HS-27A (cell line): ENCODE measurements around the gene GPR26.
"Not testable (repeated sequence)": the region's sequence is repeated elsewhere in the genome, so short reads cannot be mapped to it uniquely, and the experiment has no call there.

Source experiments
- DNase-seq: peaks from one replicate; pipeline ENCODE4 v3.0.0-alpha.2; 2012; ENCODE audit warnings: low read depth, missing footprints

Gene GPR26

DNA sequence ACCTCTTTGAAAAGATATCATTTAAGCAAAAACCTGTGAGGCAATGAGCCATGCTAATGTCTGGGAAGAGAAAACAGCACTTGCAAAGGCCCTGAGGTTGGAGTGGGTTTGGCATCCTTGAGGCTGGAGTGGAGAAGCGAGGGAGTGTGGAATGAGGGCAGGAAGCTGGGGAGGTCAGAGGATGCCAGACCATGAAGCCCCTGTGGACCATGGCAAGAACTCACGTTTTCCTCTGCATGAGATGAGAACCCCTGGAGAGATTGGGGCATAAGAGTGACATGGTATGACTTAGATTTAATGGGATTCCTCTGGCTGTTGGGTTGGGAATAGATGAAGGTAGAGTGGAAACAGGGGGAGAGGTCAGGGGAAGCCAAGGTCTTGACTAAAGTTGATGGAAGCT, 49.4 kb downstream of the GPR26 start:
- DNase-seq: no peak

DNA sequence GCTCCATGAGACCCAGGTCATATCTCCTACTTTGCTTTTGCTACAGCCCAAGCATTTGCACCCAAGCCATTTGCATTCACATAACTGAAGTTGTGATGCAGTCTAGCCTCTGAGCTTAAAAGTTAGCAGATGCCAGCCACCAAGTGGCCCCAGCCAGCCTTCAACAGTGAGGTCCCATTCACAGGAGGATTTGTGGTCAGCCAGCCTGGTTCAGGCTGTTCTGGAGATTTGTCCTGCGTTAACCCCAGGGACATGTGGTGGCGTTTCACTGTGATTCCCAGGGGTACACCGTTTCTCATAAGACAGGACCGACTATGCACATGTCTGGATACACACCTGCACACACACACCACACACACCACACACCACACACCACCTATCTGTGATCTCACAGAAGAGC, 51.2 kb downstream of the GPR26 start:
- DNase-seq: no peak

DNA sequence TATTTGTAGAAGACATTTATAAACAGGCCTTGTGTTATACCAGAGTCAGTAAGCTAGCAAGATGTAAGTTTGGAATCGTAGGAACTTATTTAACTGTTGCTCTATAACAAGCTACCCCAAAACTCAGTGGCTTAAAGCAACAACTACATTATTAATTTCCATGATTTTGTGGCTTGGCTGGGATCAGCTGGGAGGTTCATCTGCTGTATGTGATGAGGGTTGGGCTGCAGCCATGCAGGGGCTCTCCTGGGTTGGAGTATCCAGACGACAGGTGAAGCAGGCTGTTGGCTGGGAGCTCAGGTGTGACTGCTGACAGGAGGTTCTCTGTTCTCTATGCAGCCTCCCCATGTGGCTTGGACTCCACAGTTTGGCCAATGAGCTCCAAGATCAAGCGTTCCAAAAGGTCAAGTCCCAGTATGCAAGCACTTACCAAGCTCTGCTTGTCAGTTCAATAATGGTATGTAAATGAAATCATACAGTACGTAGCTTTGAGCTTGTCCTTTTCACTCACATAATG, 52.4 kb downstream of the GPR26 start:
- no peak for DNase-seq

DNA sequence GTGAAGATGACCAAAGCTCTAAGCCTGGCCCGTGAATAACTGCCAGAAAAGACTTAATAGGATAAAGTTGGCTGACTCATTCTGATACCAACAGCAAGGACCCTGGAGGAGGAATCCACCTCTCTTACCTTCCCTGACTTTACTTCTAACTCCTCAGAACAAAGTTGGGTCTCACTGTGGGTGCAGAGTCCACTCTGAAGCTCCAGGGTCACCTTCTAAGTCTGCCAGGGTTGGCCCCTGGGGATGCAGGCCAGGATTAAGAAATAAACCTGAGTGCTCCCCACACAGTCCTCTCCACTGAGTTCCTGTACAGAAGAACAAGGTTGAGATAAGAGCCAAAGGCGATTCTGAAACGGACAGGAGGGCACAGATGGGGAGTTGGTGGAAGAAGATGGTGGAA, 54.4 kb downstream of the GPR26 start:
- no peak for DNase-seq

DNA sequence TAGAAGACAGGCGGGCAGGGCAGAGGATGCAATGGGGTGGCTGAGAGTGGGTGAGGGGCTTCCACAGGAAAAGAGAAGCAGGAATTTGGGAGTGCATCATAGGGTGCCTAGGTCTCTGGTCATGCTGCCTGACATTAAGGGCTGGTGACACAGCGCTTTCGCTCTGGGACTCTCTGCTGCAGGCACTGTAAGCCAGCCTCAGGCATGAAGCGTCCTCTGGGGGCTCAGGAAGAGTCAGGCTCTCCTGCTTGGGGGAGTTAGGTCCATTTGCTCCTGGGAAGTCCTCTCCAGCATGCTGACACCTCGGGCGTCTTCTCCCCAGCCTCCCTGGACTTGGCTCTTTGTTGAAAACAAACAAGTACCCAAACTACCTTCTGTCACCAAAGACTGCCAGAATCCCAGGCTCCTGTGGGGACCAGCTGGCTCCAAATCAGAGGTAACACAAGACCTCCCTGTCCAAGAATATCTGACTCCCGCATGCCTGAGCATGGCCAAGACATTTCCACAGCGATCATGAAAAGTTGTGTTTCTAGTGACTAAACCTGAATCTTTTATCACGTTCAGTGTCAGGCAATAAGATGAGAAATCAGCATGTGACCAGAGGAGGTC, 55.4 kb downstream of the GPR26 start:
- no peak for DNase-seq

DNA sequence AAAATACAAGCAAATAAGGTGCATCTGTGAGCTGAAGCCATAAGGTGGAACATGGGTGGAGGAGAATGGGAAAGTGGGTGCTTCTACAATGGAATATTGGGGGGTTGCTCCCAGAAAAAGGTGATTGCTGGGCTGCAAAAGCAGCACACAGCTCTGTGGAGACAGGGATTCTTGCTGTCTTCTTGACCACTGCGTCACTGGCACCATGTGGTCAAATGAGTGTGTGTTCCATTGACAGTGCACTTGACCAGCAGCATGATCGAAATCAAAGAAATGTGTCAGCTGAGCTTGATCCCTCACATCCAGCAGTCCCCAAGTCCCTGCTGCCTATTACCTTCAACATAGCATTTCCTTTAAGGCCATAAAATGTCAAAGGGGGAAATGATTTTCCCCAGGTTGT, 56.2 kb downstream of the GPR26 start:
- no peak for DNase-seq

DNA sequence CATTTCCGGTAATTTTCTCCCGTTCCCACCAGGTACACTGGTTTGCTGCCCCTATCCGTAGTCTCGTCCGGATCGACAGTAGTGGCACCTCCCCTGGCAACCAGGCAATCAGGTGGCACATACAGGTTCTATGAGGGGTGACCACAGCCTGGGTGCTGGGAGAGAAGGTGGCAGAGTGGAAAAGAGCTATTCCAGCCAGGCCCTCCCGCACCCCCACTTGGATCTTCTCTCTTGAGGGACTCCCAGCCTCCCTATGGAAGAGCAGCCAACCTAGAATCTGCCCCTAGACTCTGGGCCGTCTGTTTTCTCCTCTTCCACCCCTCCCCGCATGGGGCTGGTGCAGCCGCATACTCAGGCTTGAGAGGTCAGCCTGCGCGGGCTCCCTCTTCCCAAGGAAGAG, 58.6 kb downstream of the GPR26 start:
- DNase-seq: no peak

DNA sequence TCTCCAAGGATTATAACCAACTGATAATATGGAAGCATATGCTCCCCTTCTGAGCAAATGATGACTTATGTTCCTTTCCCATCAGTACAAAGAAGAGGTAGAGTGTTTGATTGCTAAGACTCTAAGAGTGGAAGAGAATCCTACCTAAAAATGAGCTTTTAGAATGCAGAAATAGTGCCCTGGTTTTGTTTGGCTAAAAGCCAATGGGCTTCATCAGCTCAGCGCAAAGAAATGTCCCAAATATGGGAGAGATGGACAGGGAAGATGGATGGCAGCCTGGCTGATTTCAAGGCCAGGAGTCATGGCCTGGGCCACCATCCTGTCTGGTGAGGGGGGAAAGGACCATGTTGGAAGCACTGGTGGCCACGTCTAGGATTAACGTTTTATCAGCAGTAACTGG, 60.2 kb downstream of the GPR26 start:
- DNase-seq: no peak

DNA sequence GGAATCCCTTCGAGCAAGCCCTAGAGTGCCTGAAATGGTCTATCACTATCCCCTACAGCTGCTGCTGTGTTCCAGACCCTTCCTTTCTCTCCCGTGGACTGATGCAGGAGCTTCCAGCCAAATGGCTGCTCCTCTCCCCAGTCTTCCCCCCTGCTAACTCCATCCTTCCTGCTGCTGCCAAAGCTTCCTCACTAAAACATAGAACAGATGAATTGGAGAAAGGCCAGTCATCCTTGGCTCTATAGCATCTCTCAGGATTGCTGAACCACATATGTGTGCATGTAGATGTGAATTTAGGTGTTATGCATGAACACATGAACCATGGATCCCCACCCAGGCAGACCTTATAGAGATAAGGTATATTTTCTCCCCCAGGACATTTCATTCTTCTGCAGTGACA, 60.7 kb downstream of the GPR26 start:
- DNase-seq: no peak

DNA sequence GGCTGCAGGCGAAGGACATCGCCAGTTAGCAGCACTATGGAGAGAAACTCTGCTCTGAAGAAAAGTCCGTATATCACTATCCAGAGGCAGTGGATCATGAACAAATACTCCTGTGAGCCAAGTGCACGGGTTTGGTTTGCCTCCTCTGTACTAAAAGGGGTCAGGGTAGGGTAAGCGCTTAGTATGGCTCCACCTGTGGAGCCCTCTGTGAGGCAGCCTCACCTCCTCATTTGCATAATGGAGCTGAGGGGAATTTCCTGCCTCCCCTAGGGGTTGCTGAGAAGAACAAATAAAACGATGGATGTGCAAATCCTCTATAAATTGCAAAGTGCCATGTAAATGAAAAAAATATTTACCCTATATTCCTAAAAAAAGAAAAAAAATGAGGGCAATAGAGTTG, 63.4 kb downstream of the GPR26 start:
- no peak for DNase-seq

DNA sequence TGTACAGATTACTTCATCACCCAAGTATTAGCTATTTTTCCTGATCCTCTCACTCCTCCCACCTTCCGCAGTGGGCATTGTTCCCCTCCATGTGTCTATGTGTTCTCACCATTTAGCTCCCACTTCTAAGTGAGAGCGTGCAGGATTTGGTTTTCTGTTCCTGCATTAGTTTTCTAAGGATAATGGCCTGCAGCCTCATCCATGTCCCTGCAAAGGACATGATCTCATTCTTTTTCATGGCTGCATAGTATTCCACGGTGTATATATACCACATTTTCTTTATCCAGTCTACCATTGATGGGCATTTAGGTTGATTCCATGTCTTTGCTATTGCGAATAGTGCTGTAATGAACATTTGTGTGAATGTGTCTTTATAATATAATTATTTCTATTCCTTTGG, 70.8 kb downstream of the GPR26 start:
- DNase-seq: not testable (repeated sequence)

DNA sequence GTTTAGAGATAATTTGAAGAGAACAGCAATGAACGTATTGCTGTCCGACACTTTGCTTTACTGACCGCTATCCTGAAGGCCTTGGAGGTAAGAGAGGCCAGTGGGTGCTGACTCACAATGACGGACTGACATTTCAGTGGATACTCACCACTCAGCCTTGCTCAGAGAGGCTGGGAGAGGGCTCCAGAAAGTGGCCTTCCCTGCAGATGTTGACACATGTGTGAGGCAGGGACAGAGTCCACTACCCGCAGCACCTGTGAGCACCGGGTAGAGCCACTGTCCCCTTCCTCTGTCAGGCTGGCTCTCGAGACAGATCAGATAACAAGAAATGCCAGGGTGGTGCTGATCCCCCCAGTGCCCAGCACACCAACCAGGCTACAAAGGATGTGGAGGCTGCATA, 75.0 kb downstream of the GPR26 start:
- DNase-seq: no peak

DNA sequence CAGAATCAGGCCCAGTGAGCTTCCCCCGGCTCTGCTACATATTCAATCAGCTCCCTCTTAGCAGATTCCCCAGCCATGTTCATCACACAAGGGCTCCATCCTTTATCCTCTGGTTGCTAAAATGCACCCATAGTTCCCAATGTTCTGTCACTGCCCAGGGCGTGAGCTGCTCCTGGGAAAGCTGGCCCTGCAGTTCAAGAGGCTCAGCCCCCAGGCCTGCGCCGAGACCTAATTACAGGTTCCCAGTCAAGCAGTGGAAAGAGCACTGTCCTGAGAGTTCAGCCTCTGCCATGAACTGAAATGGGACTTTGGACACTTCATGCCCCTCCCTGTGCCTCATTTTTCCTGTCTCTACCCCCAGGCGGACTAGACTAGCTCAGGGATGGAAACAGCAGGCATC, 75.6 kb downstream of the GPR26 start:
- DNase-seq: no peak

DNA sequence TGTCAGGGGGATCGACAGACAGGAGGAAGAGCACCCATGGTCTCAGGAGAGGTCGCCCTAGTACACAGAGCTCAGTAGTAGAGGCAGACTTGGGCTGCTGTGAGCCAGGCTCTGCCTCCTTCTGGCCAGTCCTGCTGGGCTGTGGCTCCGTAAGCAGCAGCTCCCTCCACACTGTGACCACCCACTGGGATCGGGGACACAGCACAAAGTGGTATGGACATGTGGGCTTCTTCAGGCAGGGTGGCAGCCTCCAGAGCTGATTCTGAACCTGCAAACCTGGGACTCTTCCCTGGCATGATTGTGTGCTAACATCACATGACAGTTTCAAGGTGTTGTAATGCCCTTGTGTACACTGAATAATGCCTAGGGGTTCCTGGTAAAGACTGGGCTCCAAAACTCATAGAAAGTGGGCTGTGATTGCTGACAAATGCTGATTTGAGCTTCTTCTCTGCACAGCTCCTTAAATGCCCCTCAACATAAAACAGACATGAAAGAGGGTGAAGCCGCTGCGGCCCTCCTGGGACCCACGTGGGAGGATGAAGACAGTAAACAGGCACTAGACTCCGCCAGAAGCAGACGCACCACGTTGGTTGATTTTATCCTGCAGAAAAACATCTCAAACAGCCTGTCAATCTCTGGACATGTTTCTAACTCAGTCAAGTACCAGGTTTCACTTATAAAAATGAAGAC, 76.7 kb downstream of the GPR26 start:
- no peak for DNase-seq

DNA sequence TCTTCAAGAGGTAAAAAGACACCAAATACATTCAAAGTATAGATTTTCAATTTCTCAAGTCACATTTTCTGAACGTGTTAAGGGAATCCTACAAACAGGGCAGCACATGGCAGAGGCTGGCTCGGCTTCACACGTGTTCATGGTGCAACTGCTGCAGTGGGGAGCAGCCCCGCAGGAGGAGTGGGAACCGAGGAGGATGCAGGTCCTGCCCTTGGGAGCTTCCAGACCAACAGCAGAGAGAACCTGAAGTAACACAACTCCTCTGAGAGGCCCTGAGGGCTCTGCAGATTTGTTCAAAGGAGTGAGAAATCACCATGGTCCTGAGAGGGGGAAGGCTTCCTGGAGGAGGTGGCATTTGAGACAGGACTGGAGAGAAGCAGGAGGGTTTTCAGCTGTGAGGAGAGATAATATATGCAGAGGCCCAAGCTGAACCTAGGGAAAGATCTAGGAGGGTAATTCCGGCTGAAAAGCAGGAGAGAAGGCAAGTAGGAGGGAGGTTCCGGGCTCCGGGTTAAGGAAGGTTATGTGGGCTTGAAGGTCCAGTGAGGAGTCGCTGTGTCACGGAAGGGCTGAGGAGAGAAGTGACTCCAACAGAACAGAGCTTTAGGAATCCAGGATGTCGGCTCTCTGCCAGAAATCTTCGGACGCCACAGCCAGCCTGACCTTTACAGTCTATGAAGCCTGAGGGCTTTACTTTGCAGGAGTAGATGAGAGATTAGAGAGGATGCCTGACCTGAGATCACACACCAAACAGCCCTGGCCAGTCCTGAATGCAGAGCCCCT, 77.5 kb downstream of the GPR26 start:
- DNase-seq: no peak

DNA sequence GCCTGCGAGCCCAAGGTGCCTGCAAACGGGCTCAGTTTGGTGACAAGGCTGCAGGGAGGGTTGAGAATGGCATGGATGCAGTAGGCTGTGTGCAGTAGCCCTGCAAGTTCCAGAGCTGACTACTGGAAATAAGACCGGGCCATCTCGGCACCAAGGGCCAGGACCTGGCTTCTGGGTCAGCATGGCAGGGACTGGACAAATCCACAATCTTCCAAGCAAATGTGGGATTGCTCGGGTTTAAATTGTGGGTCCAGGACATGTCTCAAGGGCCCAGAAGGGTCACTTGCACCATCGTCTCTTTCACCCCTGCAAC, 78.0 kb downstream of the GPR26 start:
- DNase-seq: no peak
